Ovary (tissue), 10 donors: Measurements from ENCODE around the gene AIM2. TPM values are rescaled to one million over a fixed set of nuclear protein-coding genes. Genes with fewer than 3 reads are reported as not detected.

Source experiments
- DNase-seq, 5 donors: peaks; one replicate each; pipeline ENCODE4 v3.0.0-alpha.2; 2019 to 2020
- H3K27ac ChIP-seq, 2 donors: fragments of 200-600 bp; one replicate each; pipeline versions ENCODE4 v1.5.1 to v1.8.0; 2019 to 2022
- H3K27me3 ChIP-seq: fragments of 200-600 bp; one replicate; pipeline ENCODE4 v1.8.0; 2022
- H3K36me3 ChIP-seq: fragments of 200-600 bp; sonication (generic); one replicate; pipeline ENCODE4 v1.5.1; 2019
- H3K4me1 ChIP-seq: one replicate; pipeline ENCODE4 v1.8.1; 2013; ENCODE audit warnings: mild to moderate bottlenecking, moderate library complexity; ENCODE audit not compliant: insufficient read depth
- H3K4me3 ChIP-seq: fragments of 200-600 bp; sonication (generic); one replicate; pipeline ENCODE4 v1.5.1; 2017
- H3K9me3 ChIP-seq, 2 donors: fragments of 200-600 bp in 1 of 2; sonication (generic) in 1 of 2; one replicate each; pipeline versions ENCODE4 v1.5.1 to v1.8.1; 2013 to 2019; ENCODE audit warnings: mild to moderate bottlenecking in 1 of 2, moderate library complexity in 1 of 2
- CTCF ChIP-seq, 3 donors: fragments of 450-650 bp in 2 of 3; fragments of 200-600 bp in 1 of 3; IDR thresholded peaks; one replicate each; pipeline versions ENCODE4 v1.5.1 to v1.8.0; 2016 to 2022; ENCODE audit warnings: antibody characterized with exemption in 3 of 3, mild to moderate bottlenecking in 1 of 3
- EP300 ChIP-seq: sonication (generic); formaldehyde crosslinking; IDR thresholded peaks from one replicate; pipeline ENCODE4 v1.6.1; 2017; ENCODE audit warnings: antibody characterized with exemption
- POLR2A ChIP-seq: fragments of 450-650 bp; IDR thresholded peaks from one replicate; pipeline ENCODE4 v1.6.1; 2017; ENCODE audit warnings: antibody characterized with exemption, mild to moderate bottlenecking, moderate library complexity
- WGBS, 3 donors: extraction: QIAGEN DNeasy Blood & Tissue Kit in 1 of 3; methylation state at CpG; one replicate each; pipeline versions ENCODE4 v1.1.5 to v1.1.7; 2013 to 2017; 5-methylcytosine and 5-hydroxymethylcytosine counted together
- intact Hi-C, 4 donors: fragments of 100-400 bp; cut with DNase I; formaldehyde crosslinking; loops; one replicate each; pipeline versions ENCODE4 v1.11.0 to v1.15.1; 2022 to 2023
- long read RNA-seq, 3 donors: library from polyadenylated mRNA in 2 of 3; unstranded in 2 of 3; transcript quantifications; one replicate each; pipeline ENCODE4 v2.0.0 and lab custom pipeline, GENCODE V29; 2021 to 2026
- polyA plus RNA-seq, 2 donors: library from polyadenylated mRNA; stranded (reverse); fragments of 200-250 nt in 1 of 2; fragments of 350-450 nt in 1 of 2; fragmentation: Illumina TruSeq in 1 of 2; extraction: RNeasy Lipid Tissue Mini Kit (QIAGEN cat#74804) in 1 of 2; gene quantifications; one replicate each; pipeline ENCODE4 v1.2.3, GENCODE V29; 2013 to 2014
- total RNA-seq, 7 donors: library from RNA; depleted of rRNA in 2 of 7; stranded (reverse); fragments of >200 nt in 2 of 7; fragmentation: NEBNext Ultra II Directional in 3 of 7; extraction: Animal tissue kit (Norgen Biotek cat#: 25700) in 3 of 7; gene quantifications; one replicate each; pipeline versions ENCODE4 v1.1.0 to v1.2.4, GENCODE V29; 2016 to 2023
- donor health status: DM: no; HTN: no; CAD: no; lungs with moderate emphysema.
- donor health status: DM: no; HTN: no; CAD: no.
- donor health status: Bipolar disorder and iron deficiency.
- donor health status: DM: yes; HTN: yes; CAD: no.
- donor health status: DM: no; HTN: no; CAD: no.
- donor health status: DM: yes; HTN: yes; CAD: no.

The AIM2 gene
- total RNA-seq (under 1 TPM in 3 of 7 donors, not detected in 4; 0.20 to 0.95 (median 0.38) TPM), polyA plus RNA-seq (under 1 TPM in 1 of 2 donors, not detected in 1; 0.50 TPM)
- long read RNA-seq, donor 1, result 0 reads
- long read RNA-seq, donor 2, result 0 reads
- long read RNA-seq, donor 3, result 0 reads

- intact Hi-C loops, result loop anchor here in 1 of 4 donors (10.0 kb wide), 1 partner anchor 872 kb away; no protein-coding TSS in a partner anchor
- H3K9me3 ChIP-seq, result no peaks in the 10 kb centered on the region
- H3K4me1 ChIP-seq, result no peaks in the 10 kb centered on the region
- no peak within 1 kb of the TSS for H3K27ac ChIP-seq
- no peak for DNase-seq
- no peaks in the 10 kb centered on the region for H3K36me3 ChIP-seq
- no peaks in the 10 kb centered on the region for H3K27me3 ChIP-seq
- WGBS, 3 donors, result 64 to 77% (median 74%) methylated on average over 6 of the region's 6 CpGs
- TF ChIP-seq EP300 (no peak), POLR2A (no peak), CTCF (IDR thresholded peaks at IDR 0.05) (no peak)
- H3K4me3 ChIP-seq, result no peak within 1 kb of the TSS
Observed at GRCh38 chr1:159076438-159077119, at the start of gene AIM2. AIM2 (minus strand) TSS chr1:159076766; CDS start chr1:159073499, 3,267 bp downstream.

- Histone ChIP-seq H3K9me3 (no peaks in the 10 kb centered on the region), H3K4me3 (no peak overlapping the region), H3K36me3 (no peaks in the 10 kb centered on the region), H3K27ac (no peak overlapping the region), H3K4me1 (no peaks in the 10 kb centered on the region), H3K27me3 (no peaks in the 10 kb centered on the region)
- intact Hi-C loops, result no loop called here
- 78 to 85% (median 85%) methylated on average over 5 of the region's 5 CpGs for WGBS, 3 donors
- DNase-seq, result no peak
- no peak for TF ChIP-seq EP300
- TF ChIP-seq POLR2A, result no peak
- TF ChIP-seq CTCF (IDR thresholded peaks at IDR 0.05), result no peak
Observed at GRCh38 chr1:159123587-159123986, 47.0 kb upstream of the AIM2 start.

- Histone ChIP-seq H3K36me3 (no peaks in the 10 kb centered on the region), H3K27ac (no peak overlapping the region), H3K4me3 (no peak overlapping the region), H3K9me3 (no peaks in the 10 kb centered on the region), H3K4me1 (no peaks in the 10 kb centered on the region), H3K27me3 (no peaks in the 10 kb centered on the region)
- no peak for DNase-seq
- intact Hi-C loops, result no loop called here
- TF ChIP-seq POLR2A, result no peak
- TF ChIP-seq CTCF (IDR thresholded peaks at IDR 0.05), result no peak
- no peak for TF ChIP-seq EP300
- WGBS, 3 donors, result 30 to 38% (median 38%) methylated on average over 2 of the region's 2 CpGs
Observed at GRCh38 chr1:159122005-159122621, 45.5 kb upstream of the AIM2 start.

- 82 to 92% (median 87%) methylated on average over 1 of the region's 1 CpG for WGBS, 3 donors
- Histone ChIP-seq H3K27me3 (no peaks in the 10 kb centered on the region), H3K4me3 (no peak overlapping the region), H3K9me3 (no peaks in the 10 kb centered on the region), H3K36me3 (no peaks in the 10 kb centered on the region), H3K27ac (no peak overlapping the region), H3K4me1 (no peaks in the 10 kb centered on the region)
- DNase-seq, result no peak
- no peak for TF ChIP-seq POLR2A
- no peak for TF ChIP-seq EP300
- intact Hi-C loops, result no loop called here
Observed at GRCh38 chr1:159121526-159121925, 45.0 kb upstream of the AIM2 start.

GRCh38 chr1:159120317-159120716 is 43.8 kb upstream of the AIM2 start:
- Histone ChIP-seq H3K9me3 (no peaks in the 10 kb centered on the region), H3K4me1 (no peaks in the 10 kb centered on the region), H3K27me3 (no peaks in the 10 kb centered on the region), H3K4me3 (no peak overlapping the region), H3K36me3 (no peaks in the 10 kb centered on the region), H3K27ac (no peak overlapping the region)
- no peak for DNase-seq
- 37 to 71% (median 49%) methylated on average over 4 of the region's 4 CpGs for WGBS, 3 donors
- intact Hi-C loops, result no loop called here
- TF ChIP-seq CTCF (IDR thresholded peaks at IDR 0.05) (no peak), EP300 (no peak), POLR2A (no peak)
